Measurements from ENCODE around the gene THSD4. TPM values are rescaled to one million over a fixed set of nuclear protein-coding genes. Genes with fewer than 3 reads are reported as not detected.

Gene THSD4
- total RNA-seq, 2 experiments from 2014 or later: not detected

DNA sequence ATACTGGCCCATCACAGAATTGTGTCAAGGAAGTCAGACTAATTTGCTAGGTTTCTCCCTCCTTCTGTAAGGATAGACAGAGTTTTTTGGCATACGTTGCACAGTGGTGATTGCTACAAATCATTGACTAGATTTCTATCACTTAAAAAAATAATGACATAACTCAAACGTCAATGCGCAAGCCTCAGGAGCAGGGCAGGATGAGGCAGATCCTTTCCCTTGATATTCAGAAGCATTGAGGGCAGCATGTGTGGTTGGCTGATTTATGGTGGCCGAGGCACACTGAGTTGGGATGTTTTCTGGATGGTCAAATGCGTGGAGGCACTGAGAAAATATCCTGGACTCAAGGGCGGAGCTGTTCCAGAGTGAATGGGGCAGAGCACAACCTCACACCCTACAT, 14.4 kb downstream of the THSD4 start:
- ChIA-PET POLR2A (no interaction called here), CTCF (no interaction called here)
- Mint-ChIP-seq H3K9me3 (no peaks in the 10 kb centered on the region), H3K36me3 (no peaks in the 10 kb centered on the region), H3K4me1 (ENCODE audit: low read depth) (no peaks in the 10 kb centered on the region), H3K4me3 (no peak overlapping the region), H3K27ac (no peak overlapping the region), H3K27me3 (peaks cover 13% of the 10 kb centered on the region)
- DNase-seq: no peak
- intact Hi-C loops (cut with micrococcal nuclease): no loop called here

GRCh38 chr15:71131601-71132362, 16.5 kb downstream of the THSD4 start:
- intact Hi-C loops (cut with micrococcal nuclease): no loop called here
- Mint-ChIP-seq H3K4me3 (no peak overlapping the region), H3K36me3 (no peaks in the 10 kb centered on the region), H3K4me1 (ENCODE audit: low read depth) (no peaks in the 10 kb centered on the region), H3K9me3 (no peaks in the 10 kb centered on the region), H3K27ac (no peak overlapping the region), H3K27me3 (peaks cover 14% of the 10 kb centered on the region)
- no peak for DNase-seq
- POLR2A ChIA-PET: no interaction called here
- CTCF ChIA-PET: no interaction called here

- DNase-seq: no peak
- Mint-ChIP-seq H3K4me3 (no peak overlapping the region), H3K9me3 (no peaks in the 10 kb centered on the region), H3K36me3 (no peaks in the 10 kb centered on the region), H3K27ac (no peak overlapping the region), H3K27me3 (peaks cover 14% of the 10 kb centered on the region), H3K4me1 (ENCODE audit: low read depth) (no peaks in the 10 kb centered on the region)
- ChIA-PET CTCF (no interaction called here), POLR2A (no interaction called here)
- intact Hi-C loops (cut with micrococcal nuclease): no loop called here
Measured at GRCh38 chr15:71133747-71134472, 18.6 kb downstream of the THSD4 start.

DNA sequence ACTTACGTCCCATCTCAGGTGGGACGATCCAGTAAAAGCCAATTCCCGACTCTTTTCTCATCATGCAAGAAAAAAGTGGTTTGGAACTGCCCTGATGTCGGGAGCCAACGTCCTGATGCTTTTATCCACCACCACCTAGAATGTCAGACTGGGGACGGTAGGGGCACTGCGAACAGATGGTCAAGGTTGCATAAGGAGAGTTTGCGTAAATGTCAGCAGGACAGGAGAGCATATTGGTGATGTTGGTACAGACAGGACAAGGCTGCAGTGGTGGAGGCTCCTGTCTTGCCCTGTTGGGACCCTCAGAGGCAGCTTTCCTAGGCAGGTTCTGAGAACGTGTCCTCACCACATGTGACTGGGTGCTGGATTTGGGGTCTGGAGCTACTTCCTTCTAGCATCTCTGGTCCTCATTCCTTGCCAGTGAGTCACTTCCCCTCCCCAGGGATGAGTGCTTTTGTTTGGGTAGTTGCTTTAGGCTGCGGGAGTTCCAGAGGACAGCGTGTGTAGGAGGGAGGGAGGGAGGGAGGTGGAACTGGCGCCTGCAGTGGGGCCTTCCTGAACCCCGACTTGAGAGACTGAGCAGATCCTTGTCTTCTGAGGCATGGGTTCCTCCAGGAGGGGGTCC, 21.0 kb downstream of the THSD4 start:
- Mint-ChIP-seq H3K36me3 (no peaks in the 10 kb centered on the region), H3K4me3 (no peak overlapping the region), H3K4me1 (ENCODE audit: low read depth) (no peaks in the 10 kb centered on the region), H3K27me3 (peaks cover 14% of the 10 kb centered on the region), H3K9me3 (no peaks in the 10 kb centered on the region), H3K27ac (no peak overlapping the region)
- CTCF ChIA-PET: no interaction called here
- intact Hi-C loops (cut with micrococcal nuclease): no loop called here
- POLR2A ChIA-PET: no interaction called here
- DNase-seq: no peak

GRCh38 chr15:71136793-71137518, 21.7 kb downstream of the THSD4 start:
- ChIA-PET CTCF (no interaction called here), POLR2A (no interaction called here)
- H3K27ac Mint-ChIP-seq: no peak overlapping the region
- H3K4me1 Mint-ChIP-seq (ENCODE audit: low read depth): no peaks in the 10 kb centered on the region
- no peak for DNase-seq
- H3K36me3 Mint-ChIP-seq: no peaks in the 10 kb centered on the region
- H3K27me3 Mint-ChIP-seq: peaks cover 14% of the 10 kb centered on the region
- H3K9me3 Mint-ChIP-seq: no peaks in the 10 kb centered on the region
- no peak overlapping the region for H3K4me3 Mint-ChIP-seq
- intact Hi-C loops (cut with micrococcal nuclease): no loop called here

- DNase-seq: no peak
- Mint-ChIP-seq H3K27ac (no peak overlapping the region), H3K36me3 (no peaks in the 10 kb centered on the region), H3K4me1 (ENCODE audit: low read depth) (no peaks in the 10 kb centered on the region), H3K9me3 (no peaks in the 10 kb centered on the region), H3K4me3 (no peak overlapping the region), H3K27me3 (peaks cover 8% of the 10 kb centered on the region)
- ChIA-PET POLR2A (no interaction called here), CTCF (no interaction called here)
- intact Hi-C loops (cut with micrococcal nuclease): no loop called here
Measured at GRCh38 chr15:71138473-71138872, 23.2 kb downstream of the THSD4 start.

- CTCF ChIA-PET: no interaction called here
- no peaks in the 10 kb centered on the region for H3K9me3 Mint-ChIP-seq
- no peak overlapping the region for H3K4me3 Mint-ChIP-seq
- no peaks in the 10 kb centered on the region for H3K4me1 Mint-ChIP-seq (ENCODE audit: low read depth)
- H3K27ac Mint-ChIP-seq: no peak overlapping the region
- intact Hi-C loops (cut with micrococcal nuclease): no loop called here
- H3K36me3 Mint-ChIP-seq: no peaks in the 10 kb centered on the region
- peaks cover 11% of the 10 kb centered on the region for H3K27me3 Mint-ChIP-seq
- DNase-seq: no peak
- POLR2A ChIA-PET: no interaction called here
Measured at GRCh38 chr15:71139241-71139640, 24.0 kb downstream of the THSD4 start.

DNA sequence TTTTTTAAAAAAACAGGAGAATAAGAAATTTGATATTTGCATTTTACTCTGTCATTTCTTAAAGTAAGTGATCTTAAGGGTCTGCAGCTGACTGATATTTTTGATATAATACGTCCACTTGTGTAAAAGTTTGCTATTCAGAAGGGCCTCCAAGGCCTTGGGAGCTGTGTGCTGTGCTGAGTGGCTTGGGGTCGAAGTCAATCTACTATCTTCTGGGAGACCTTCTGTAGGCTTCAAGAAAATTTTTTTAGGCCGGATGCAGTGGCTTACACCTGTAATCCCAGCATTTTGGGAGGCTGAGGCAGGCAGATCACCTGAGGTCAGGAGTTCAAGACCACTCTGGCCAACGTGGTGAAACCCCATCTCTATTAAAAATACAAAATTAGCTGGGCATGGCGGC, 26.3 kb downstream of the THSD4 start:
- H3K27me3 Mint-ChIP-seq: peaks cover 8% of the 10 kb centered on the region
- ChIA-PET CTCF (no interaction called here), POLR2A (no interaction called here)

GRCh38 chr15:71142780-71143179, 27.5 kb downstream of the THSD4 start:
- intact Hi-C loops (cut with micrococcal nuclease): no loop called here
- Mint-ChIP-seq H3K9me3 (no peaks in the 10 kb centered on the region), H3K27ac (no peak overlapping the region), H3K4me3 (no peak overlapping the region), H3K27me3 (peaks cover 4% of the 10 kb centered on the region), H3K36me3 (no peaks in the 10 kb centered on the region), H3K4me1 (ENCODE audit: low read depth) (no peaks in the 10 kb centered on the region)
- ChIA-PET POLR2A (no interaction called here), CTCF (interaction anchor here (1.2 kb wide), 1 partner anchor 28 kb away, joined by 3 read pairs; the partner anchor contains the start of gene THSD4)
- DNase-seq: no peak

More for the DNA sequence above, 26.3 kb downstream of the THSD4 start:
- no peak for DNase-seq
- Mint-ChIP-seq H3K27ac (no peak overlapping the region), H3K4me3 (no peak overlapping the region), H3K4me1 (ENCODE audit: low read depth) (no peaks in the 10 kb centered on the region), H3K36me3 (no peaks in the 10 kb centered on the region), H3K9me3 (no peaks in the 10 kb centered on the region)
- intact Hi-C loops (cut with micrococcal nuclease): no loop called here

GRCh38 chr15:71143373-71144310, 28.4 kb downstream of the THSD4 start:
- Mint-ChIP-seq H3K27me3 (peaks cover 4% of the 10 kb centered on the region), H3K4me3 (no peak overlapping the region), H3K9me3 (no peaks in the 10 kb centered on the region), H3K27ac (no peak overlapping the region), H3K36me3 (no peaks in the 10 kb centered on the region), H3K4me1 (ENCODE audit: low read depth) (no peaks in the 10 kb centered on the region)
- ChIA-PET CTCF (interaction anchor here (1.2 kb wide), 1 partner anchor 29 kb away, joined by 3 read pairs; the partner anchor contains the start of gene THSD4), POLR2A (no interaction called here)
- DNase-seq: no peak
- intact Hi-C loops (cut with micrococcal nuclease): no loop called here

GRCh38 chr15:71145648-71146047, 30.4 kb downstream of the THSD4 start:
- H3K36me3 Mint-ChIP-seq: no peaks in the 10 kb centered on the region
- ChIA-PET POLR2A (no interaction called here), CTCF (no interaction called here)
- H3K4me3 Mint-ChIP-seq: no peak overlapping the region
- H3K27me3 Mint-ChIP-seq: peaks cover 4% of the 10 kb centered on the region
- H3K4me1 Mint-ChIP-seq (ENCODE audit: low read depth): no peaks in the 10 kb centered on the region
- intact Hi-C loops (cut with micrococcal nuclease): no loop called here
- DNase-seq: no peak
- H3K9me3 Mint-ChIP-seq: no peaks in the 10 kb centered on the region
- H3K27ac Mint-ChIP-seq: no peak overlapping the region

Measured in activated CD4-positive, alpha-beta memory T cell treated with anti-CD3 and anti-CD28 coated beads for 36 hours (primary cell).